Activated CD8-positive, alpha-beta memory T cell treated with anti-CD3 and anti-CD28 coated beads, Interleukin-2, amount 10 ng/mL, durations not matched to agents 7 days and 5 days (primary cell): ENCODE data around the gene SOX4. TPM values are rescaled to one million over a fixed set of nuclear protein-coding genes. Genes with fewer than 3 reads are reported as not detected.
"Not testable (repeated sequence)": the region's sequence is repeated elsewhere in the genome, so short reads cannot be mapped to it uniquely, and the experiment has no call there.

Experiments used
- ATAC-seq: fragments of 150-1000 bp; cut with Tn5 transposase; one replicate; pipeline ENCODE4 v1.10.0; 2021; ENCODE audit warnings: moderate library complexity
- CTCF ChIA-PET: fragments of 350-600 bp; sonication (Branson Sonifier 250); formaldehyde crosslinking; loops from one replicate; lab custom pipeline; 2021; ENCODE audit warnings: antibody characterized with exemption; lab: Charles Lee
- DNase-seq: peaks from one replicate; pipeline ENCODE4 v3.0.0-alpha.2; 2020
- H3K27ac Mint-ChIP-seq: one replicate; pipeline ENCODE4 v1.8.0; 2021; ENCODE audit warnings: mild to moderate bottlenecking, mixed read lengths
- H3K27me3 Mint-ChIP-seq: one replicate; pipeline ENCODE4 v1.8.0; 2021; ENCODE audit warnings: mixed read lengths
- H3K36me3 Mint-ChIP-seq: one replicate; pipeline ENCODE4 v1.8.0; 2021; ENCODE audit warnings: mild to moderate bottlenecking, mixed read lengths
- H3K4me1 Mint-ChIP-seq: one replicate; pipeline ENCODE4 v1.8.0; 2021; ENCODE audit warnings: mixed read lengths
- H3K4me3 Mint-ChIP-seq: one replicate; pipeline ENCODE4 v1.8.0; 2021; ENCODE audit warnings: mild to moderate bottlenecking, moderate library complexity, mixed read lengths
- H3K9me3 Mint-ChIP-seq: one replicate; pipeline ENCODE4 v1.8.0; 2022; ENCODE audit warnings: low read depth, mixed read lengths
- total RNA-seq, 2 experiments: library from RNA; stranded (reverse); gene quantifications; one replicate each; pipeline ENCODE4 v1.2.3, GENCODE V29; 2021

The SOX4 gene
- 10 to 100 TPM in 1 of 2 experiments, under 1 TPM in 1; 0.76 to 10.4 TPM for total RNA-seq

- ATAC-seq: peak; percentile 60
- Mint-ChIP-seq H3K4me3 (peak within 1 kb of the TSS; percentile 73), H3K27me3 (peaks cover 53% of the 10 kb centered on the region), H3K9me3 (no peaks in the 10 kb centered on the region), H3K36me3 (no peaks in the 10 kb centered on the region), H3K4me1 (peaks cover 19% of the 10 kb centered on the region), H3K27ac (peak within 1 kb of the TSS; percentile 61)
- peak; percentile 77 for DNase-seq
- CTCF ChIA-PET: interaction anchor here (1.2 to 3.4 kb wide), 2 partner anchors 13 to 1029 kb away, joined by 3 to 17 read pairs; no protein-coding TSS in a partner anchor
These were observed at the start of gene SOX4 for GRCh38 chr6:21593412-21593926. Gene SOX4, plus strand, starts transcription at chr6:21593751. Its CDS starts 784 bp downstream, at chr6:21594535.

- ATAC-seq, H3K27me3 Mint-ChIP-seq, H3K36me3 Mint-ChIP-seq, CTCF ChIA-PET, H3K9me3 Mint-ChIP-seq, H3K4me1 Mint-ChIP-seq, H3K27ac Mint-ChIP-seq, H3K4me3 Mint-ChIP-seq, DNase-seq: not testable (repeated sequence)
These were observed 41.3 kb upstream of the SOX4 start for GRCh38 chr6:21552286-21552685.

GRCh38 chr6:21554286-21554685 is 39.3 kb upstream of the SOX4 start:
- Mint-ChIP-seq H3K9me3 (peaks cover 6% of the 10 kb centered on the region), H3K4me1 (no peaks in the 10 kb centered on the region), H3K4me3 (no peak overlapping the region), H3K27me3 (no peaks in the 10 kb centered on the region), H3K36me3 (no peaks in the 10 kb centered on the region), H3K27ac (no peak overlapping the region)
- CTCF ChIA-PET: no interaction called here
- DNase-seq: no peak
- ATAC-seq: no peak

GRCh38 chr6:21555197-21555596 is 38.4 kb upstream of the SOX4 start:
- H3K27me3 Mint-ChIP-seq: no peaks in the 10 kb centered on the region
- peaks cover 2% of the 10 kb centered on the region for H3K9me3 Mint-ChIP-seq
- no peak overlapping the region for H3K4me3 Mint-ChIP-seq
- ATAC-seq (no peak), DNase-seq (no peak)
- CTCF ChIA-PET: no interaction called here
- H3K4me1 Mint-ChIP-seq: no peaks in the 10 kb centered on the region
- H3K27ac Mint-ChIP-seq: no peak overlapping the region
- H3K36me3 Mint-ChIP-seq: no peaks in the 10 kb centered on the region

GRCh38 chr6:21556511-21556910 is 37.0 kb upstream of the SOX4 start:
- no peak for DNase-seq
- no peaks in the 10 kb centered on the region for H3K4me1 Mint-ChIP-seq
- no peaks in the 10 kb centered on the region for H3K9me3 Mint-ChIP-seq
- no peak overlapping the region for H3K27ac Mint-ChIP-seq
- no peak for ATAC-seq
- no peak overlapping the region for H3K4me3 Mint-ChIP-seq
- CTCF ChIA-PET: no interaction called here
- no peaks in the 10 kb centered on the region for H3K36me3 Mint-ChIP-seq
- no peaks in the 10 kb centered on the region for H3K27me3 Mint-ChIP-seq

GRCh38 chr6:21556968-21557721 is 36.4 kb upstream of the SOX4 start:
- DNase-seq (no peak), ATAC-seq (no peak)
- H3K4me1 Mint-ChIP-seq: no peaks in the 10 kb centered on the region
- CTCF ChIA-PET: no interaction called here
- H3K27me3 Mint-ChIP-seq: no peaks in the 10 kb centered on the region
- H3K36me3 Mint-ChIP-seq: no peaks in the 10 kb centered on the region
- no peak overlapping the region for H3K27ac Mint-ChIP-seq
- H3K4me3 Mint-ChIP-seq: no peak overlapping the region
- no peaks in the 10 kb centered on the region for H3K9me3 Mint-ChIP-seq

- no peak overlapping the region for H3K4me3 Mint-ChIP-seq
- no peaks in the 10 kb centered on the region for H3K9me3 Mint-ChIP-seq
- no peak for DNase-seq
- H3K27ac Mint-ChIP-seq: no peak overlapping the region
- no peaks in the 10 kb centered on the region for H3K36me3 Mint-ChIP-seq
- no peaks in the 10 kb centered on the region for H3K27me3 Mint-ChIP-seq
- H3K4me1 Mint-ChIP-seq: no peaks in the 10 kb centered on the region
- CTCF ChIA-PET: interaction anchor here (1.1 kb wide), 1 partner anchor 29 kb away, joined by 3 read pairs; no protein-coding TSS in a partner anchor
- no peak for ATAC-seq
These were observed 34.3 kb upstream of the SOX4 start for GRCh38 chr6:21559238-21559637.

GRCh38 chr6:21560249-21560648 is 33.3 kb upstream of the SOX4 start:
- H3K4me1 Mint-ChIP-seq: no peaks in the 10 kb centered on the region
- no peak for DNase-seq
- H3K27me3 Mint-ChIP-seq: no peaks in the 10 kb centered on the region
- H3K4me3 Mint-ChIP-seq: no peak overlapping the region
- no peaks in the 10 kb centered on the region for H3K36me3 Mint-ChIP-seq
- H3K27ac Mint-ChIP-seq: no peak overlapping the region
- CTCF ChIA-PET: no interaction called here
- H3K9me3 Mint-ChIP-seq: no peaks in the 10 kb centered on the region
- ATAC-seq: no peak

GRCh38 chr6:21565431-21565830 is 28.1 kb upstream of the SOX4 start:
- CTCF ChIA-PET: no interaction called here
- no peak overlapping the region for H3K4me3 Mint-ChIP-seq

GRCh38 chr6:21578523-21578922 is 15.0 kb upstream of the SOX4 start:
- no peaks in the 10 kb centered on the region for H3K4me1 Mint-ChIP-seq
- no peak for ATAC-seq
- H3K36me3 Mint-ChIP-seq: no peaks in the 10 kb centered on the region

More at GRCh38 chr6:21565431-21565830, 28.1 kb upstream of the SOX4 start:
- H3K36me3 Mint-ChIP-seq: no peaks in the 10 kb centered on the region
- H3K9me3 Mint-ChIP-seq: no peaks in the 10 kb centered on the region
- ATAC-seq (no peak), DNase-seq (no peak)
- no peaks in the 10 kb centered on the region for H3K4me1 Mint-ChIP-seq
- no peak overlapping the region for H3K27ac Mint-ChIP-seq
- peaks cover 8% of the 10 kb centered on the region for H3K27me3 Mint-ChIP-seq

GRCh38 chr6:21582651-21583050 is 10.9 kb upstream of the SOX4 start:
- DNase-seq: no peak
- CTCF ChIA-PET: no interaction called here
- Mint-ChIP-seq H3K36me3 (no peaks in the 10 kb centered on the region), H3K4me3 (no peak overlapping the region), H3K9me3 (no peaks in the 10 kb centered on the region), H3K27me3 (peaks cover 22% of the 10 kb centered on the region), H3K27ac (no peak overlapping the region), H3K4me1 (peaks cover 4% of the 10 kb centered on the region)
- ATAC-seq: no peak

More at GRCh38 chr6:21578523-21578922, 15.0 kb upstream of the SOX4 start:
- no peaks in the 10 kb centered on the region for H3K27me3 Mint-ChIP-seq
- no peak for DNase-seq
- H3K4me3 Mint-ChIP-seq: no peak overlapping the region
- CTCF ChIA-PET: no interaction called here
- peaks cover 1% of the 10 kb centered on the region for H3K9me3 Mint-ChIP-seq
- H3K27ac Mint-ChIP-seq: no peak overlapping the region

GRCh38 chr6:21586300-21586699 is 7.3 kb upstream of the SOX4 start:
- DNase-seq (no peak), ATAC-seq (no peak)
- Mint-ChIP-seq H3K4me3 (no peak overlapping the region), H3K27ac (no peak overlapping the region), H3K4me1 (peaks cover 9% of the 10 kb centered on the region), H3K9me3 (no peaks in the 10 kb centered on the region), H3K27me3 (peaks cover 44% of the 10 kb centered on the region), H3K36me3 (no peaks in the 10 kb centered on the region)
- CTCF ChIA-PET: no interaction called here

GRCh38 chr6:21586740-21587178 is 6.8 kb upstream of the SOX4 start:
- Mint-ChIP-seq H3K27me3 (peaks cover 47% of the 10 kb centered on the region), H3K9me3 (no peaks in the 10 kb centered on the region), H3K36me3 (no peaks in the 10 kb centered on the region), H3K4me1 (peaks cover 9% of the 10 kb centered on the region), H3K27ac (no peak overlapping the region), H3K4me3 (peak overlapping the region; percentile 87)
- DNase-seq (no peak), ATAC-seq (no peak)
- CTCF ChIA-PET: no interaction called here
